SK-N-MC (cell line): ENCODE results near the gene ULK4.

Experiments
- EZH2 ChIP-seq: fragments of 200-600 bp; sonication (generic); IDR thresholded peaks from one replicate; pipeline ENCODE4 v1.6.1; 2017; ENCODE audit warnings: antibody characterized with exemption
- POLR2AphosphoS5 ChIP-seq: IDR thresholded peaks from 2 replicates; pipeline ENCODE4 v1.6.1; 2012; ENCODE audit warnings: mild to moderate bottlenecking, low read depth, low read length, borderline replicate concordance

GRCh38 chr3:41247055-41248004, 714.6 kb downstream of the ULK4 start:
- TF ChIP-seq POLR2AphosphoS5 (no peak), EZH2 (no peak)
